HEK293T (cell line): Measurements from ENCODE around the gene ACAA1.

ENCODE experiments used
- CTCF ChIA-PET: fragments of 350-600 bp; formaldehyde crosslinking; extraction: SDS; loops from one replicate; lab custom pipeline; 2021; ENCODE audit warnings: antibody characterized with exemption, inconsistent platforms; lab: Yijun Ruan, JAX
- POLR2A ChIA-PET: fragments of 350-600 bp; formaldehyde crosslinking; extraction: SDS; loops from one replicate; lab custom pipeline; 2020; ENCODE audit warnings: antibody characterized with exemption, inconsistent platforms; lab: Yijun Ruan, JAX
- DNase-seq: peaks from one replicate; pipeline ENCODE4 v3.0.0; 2012; ENCODE audit warnings: mixed read lengths; ENCODE audit errors: extremely low spot score
- ARNT ChIP-seq: fragments of 450-650 bp; IDR thresholded peaks from 2 replicates; pipeline ENCODE4 v1.6.1; 2017; ENCODE audit warnings: mild to moderate bottlenecking
- BHLHE40 ChIP-seq: fragments of 450-650 bp; IDR thresholded peaks from 2 replicates; pipeline ENCODE4 v1.6.1; 2016; ENCODE audit warnings: mild to moderate bottlenecking, moderate library complexity, borderline replicate concordance
- CTBP1 ChIP-seq: fragments of 450-650 bp; IDR thresholded peaks from 2 replicates; pipeline ENCODE4 v1.6.1; 2016; ENCODE audit warnings: borderline replicate concordance
- ELF4 ChIP-seq: fragments of 450-650 bp; IDR thresholded peaks from 2 replicates; pipeline ENCODE4 v1.6.1; 2017; ENCODE audit warnings: antibody characterized with exemption
- FOXA1 ChIP-seq: fragments of 450-650 bp; IDR thresholded peaks from 2 replicates; pipeline ENCODE4 v1.6.1; 2016; ENCODE audit warnings: mild to moderate bottlenecking
- FOXK2 ChIP-seq: fragments of 450-650 bp; IDR thresholded peaks from 2 replicates; pipeline ENCODE4 v1.6.1; 2016; ENCODE audit warnings: mild to moderate bottlenecking
- FOXM1 ChIP-seq: fragments of 450-650 bp; IDR thresholded peaks from 2 replicates; pipeline ENCODE4 v1.6.1; 2017; ENCODE audit warnings: mild to moderate bottlenecking, borderline replicate concordance
- HDGF ChIP-seq: fragments of 450-650 bp; IDR thresholded peaks from 2 replicates; pipeline ENCODE4 v1.6.1; 2017; ENCODE audit warnings: antibody characterized with exemption, borderline replicate concordance
- L3MBTL2 ChIP-seq: fragments of 450-650 bp; conservative IDR thresholded peaks from 2 replicates; pipeline ENCODE4 v1.6.1; 2016; ENCODE audit warnings: mild to moderate bottlenecking
- LEF1 ChIP-seq: fragments of 450-650 bp; IDR thresholded peaks from 2 replicates; pipeline ENCODE4 v1.6.1; 2017; ENCODE audit warnings: mild to moderate bottlenecking, borderline replicate concordance
- NFRKB ChIP-seq: fragments of 450-650 bp; IDR thresholded peaks from 2 replicates; pipeline ENCODE4 v1.6.1; 2016; ENCODE audit warnings: mild to moderate bottlenecking, moderate library complexity
- PKNOX1 ChIP-seq: fragments of 450-650 bp; IDR thresholded peaks from 2 replicates; pipeline ENCODE4 v1.6.1; 2016
- SP1 ChIP-seq: fragments of 450-650 bp; IDR thresholded peaks from 2 replicates; pipeline ENCODE4 v1.6.1; 2017
- SUZ12 ChIP-seq: fragments of 450-650 bp; IDR thresholded peaks from 2 replicates; pipeline ENCODE4 v1.6.1; 2016; ENCODE audit warnings: mild to moderate bottlenecking
- TARDBP ChIP-seq: fragments of 450-650 bp; IDR thresholded peaks from 2 replicates; pipeline ENCODE4 v1.6.1; 2016
- ZNF384 ChIP-seq: fragments of 450-650 bp; IDR thresholded peaks from 2 replicates; pipeline ENCODE4 v1.6.1; 2016

The ACAA1 gene

GRCh38 chr3:38133209-38133556 is 3.7 kb downstream of the ACAA1 start:
- ChIA-PET CTCF (interaction anchor here (0.6 to 0.9 kb wide), 2 partner anchors 225 to 363 kb away, joined by 3 read pairs; no protein-coding TSS in a partner anchor), POLR2A (interaction anchor here (1.2 to 1.7 kb wide), 3 partner anchors 12 to 213 kb away, joined by 3 to 4 read pairs (median 3); partner anchors contain the start of gene XYLB)
- TF ChIP-seq CTBP1 (no peak), FOXA1 (no peak), TARDBP (no peak), FOXK2 (no peak), ELF4 (no peak)
- no peak for DNase-seq

DNA sequence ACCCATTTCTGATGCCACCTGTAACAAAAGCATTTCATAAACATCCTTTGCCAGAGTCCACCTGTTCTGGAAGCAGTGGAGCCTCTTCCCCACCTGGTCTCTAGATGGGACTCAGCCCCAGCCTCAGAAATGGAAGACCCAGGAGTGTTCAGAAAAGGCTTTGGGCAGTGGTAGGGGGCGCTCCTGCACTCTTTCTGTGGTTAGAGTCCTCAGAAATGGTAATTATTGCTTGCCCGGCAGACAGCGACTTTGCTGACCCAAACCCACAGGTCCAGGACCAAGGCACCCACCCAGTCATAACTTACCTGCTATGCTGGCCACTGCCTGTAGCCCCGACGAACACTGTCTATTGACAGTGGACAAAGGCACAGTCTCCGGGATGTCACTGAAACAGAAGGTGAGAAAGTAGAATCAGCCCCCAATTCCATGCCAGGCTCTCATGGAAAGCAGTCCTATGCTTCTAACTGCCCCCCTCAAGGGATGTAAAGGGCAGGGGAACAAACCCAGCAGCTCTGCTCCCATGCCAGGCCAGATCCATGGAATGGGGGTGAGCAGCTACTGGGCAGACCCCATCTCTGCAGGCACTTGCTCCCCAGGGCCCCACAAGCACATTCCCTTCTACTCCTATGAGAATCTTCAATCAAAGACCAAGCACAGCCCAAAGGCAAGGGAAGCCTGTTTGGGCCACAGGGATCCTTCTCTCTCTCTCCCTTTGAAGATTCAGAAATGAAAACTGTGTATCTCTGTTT is 5.1 kb downstream of the ACAA1 start:
- no peak for TF ChIP-seq FOXK2
- TF ChIP-seq HDGF = no peak
- no peak for TF ChIP-seq FOXA1
- no peak for TF ChIP-seq SUZ12
- no peak for TF ChIP-seq PKNOX1
- no peak for TF ChIP-seq LEF1
- TF ChIP-seq NFRKB = no peak
- TF ChIP-seq FOXM1 = no peak
- TF ChIP-seq ARNT = no peak
- TF ChIP-seq TARDBP = no peak
- no peak for TF ChIP-seq BHLHE40
- TF ChIP-seq SP1 = no peak
- no peak for TF ChIP-seq ELF4
- no peak for TF ChIP-seq L3MBTL2
- TF ChIP-seq ZNF384 = no peak
- no peak for TF ChIP-seq CTBP1
- ChIA-PET POLR2A (no interaction called here), CTCF (interaction anchor here (0.9 to 1.0 kb wide), 2 partner anchors 24 to 151 kb away, joined by 3 read pairs; partner anchors contain the start of gene SLC22A14)

DNA sequence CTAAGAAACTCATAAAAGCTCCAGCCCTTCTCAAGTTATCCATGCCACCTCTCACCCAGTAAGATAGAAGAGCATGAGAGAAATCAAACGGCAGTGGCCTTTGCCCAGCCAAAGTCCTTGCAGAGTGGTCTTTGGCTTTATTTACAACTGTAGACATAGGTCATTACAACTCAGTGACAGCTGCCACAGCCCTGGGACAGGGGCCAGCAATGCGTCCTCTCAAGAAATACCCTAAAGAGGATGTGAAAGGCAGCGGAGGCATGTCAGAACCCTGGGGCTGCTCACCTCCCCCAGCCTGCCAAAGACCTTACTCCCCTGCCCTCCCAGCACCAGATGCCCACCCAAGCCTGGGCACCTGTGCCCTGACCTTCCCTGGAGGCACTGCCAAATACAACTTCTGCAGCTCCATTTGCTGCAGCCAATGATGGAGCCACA is 6.3 kb downstream of the ACAA1 start:
- POLR2A ChIA-PET = no interaction called here
- DNase-seq = no peak
- CTCF ChIA-PET = interaction anchor here (0.9 kb wide), 1 partner anchor 152 kb away, joined by 3 read pairs; the partner anchor contains the start of gene SLC22A14
- no peak for TF ChIP-seq SUZ12
- TF ChIP-seq FOXK2 = no peak
- no peak for TF ChIP-seq BHLHE40
- no peak for TF ChIP-seq NFRKB
- TF ChIP-seq FOXA1 = no peak
- TF ChIP-seq LEF1 = no peak
- no peak for TF ChIP-seq FOXM1
- no peak for TF ChIP-seq TARDBP
- no peak for TF ChIP-seq ARNT
- TF ChIP-seq L3MBTL2 = no peak
- TF ChIP-seq ELF4 = no peak

More for the DNA sequence above, 5.1 kb downstream of the ACAA1 start:
- peak; percentile 56 for DNase-seq

GRCh38 chr3:38129058-38129457 is 7.9 kb downstream of the ACAA1 start:
- ChIA-PET CTCF (no interaction called here), POLR2A (interaction anchor here (1.3 kb wide), 1 partner anchor 8 kb away, joined by 5 read pairs; the partner anchor contains the start of gene ACAA1)
- TF ChIP-seq NFRKB (no peak), HDGF (no peak), ZNF384 (no peak), ELF4 (no peak), TARDBP (no peak), SUZ12 (no peak), ARNT (no peak), PKNOX1 (no peak)
- DNase-seq = no peak

DNA sequence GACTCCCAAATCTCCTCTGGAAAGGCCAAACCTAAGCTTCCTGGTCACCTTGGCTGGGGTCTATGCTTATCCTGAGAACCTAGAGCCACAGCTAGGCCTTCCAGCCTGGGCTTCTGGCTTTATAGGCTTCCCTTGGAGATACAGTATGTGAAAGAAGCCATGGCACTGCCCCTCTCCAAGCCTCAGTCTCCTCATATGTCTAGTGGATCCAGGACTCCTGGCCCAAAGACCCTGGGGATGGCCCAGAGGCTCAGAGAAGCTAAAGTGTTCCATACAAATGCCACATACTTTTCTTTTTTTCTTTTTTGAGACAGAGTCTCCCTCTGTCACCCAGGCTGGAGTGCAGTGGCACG is 8.6 kb downstream of the ACAA1 start:
- ChIA-PET POLR2A (interaction anchor here (1.3 kb wide), 1 partner anchor 8 kb away, joined by 5 read pairs; the partner anchor contains the start of gene ACAA1), CTCF (no interaction called here)
- no peak for DNase-seq
- TF ChIP-seq L3MBTL2 (no peak), SUZ12 (no peak), BHLHE40 (no peak)

DNA sequence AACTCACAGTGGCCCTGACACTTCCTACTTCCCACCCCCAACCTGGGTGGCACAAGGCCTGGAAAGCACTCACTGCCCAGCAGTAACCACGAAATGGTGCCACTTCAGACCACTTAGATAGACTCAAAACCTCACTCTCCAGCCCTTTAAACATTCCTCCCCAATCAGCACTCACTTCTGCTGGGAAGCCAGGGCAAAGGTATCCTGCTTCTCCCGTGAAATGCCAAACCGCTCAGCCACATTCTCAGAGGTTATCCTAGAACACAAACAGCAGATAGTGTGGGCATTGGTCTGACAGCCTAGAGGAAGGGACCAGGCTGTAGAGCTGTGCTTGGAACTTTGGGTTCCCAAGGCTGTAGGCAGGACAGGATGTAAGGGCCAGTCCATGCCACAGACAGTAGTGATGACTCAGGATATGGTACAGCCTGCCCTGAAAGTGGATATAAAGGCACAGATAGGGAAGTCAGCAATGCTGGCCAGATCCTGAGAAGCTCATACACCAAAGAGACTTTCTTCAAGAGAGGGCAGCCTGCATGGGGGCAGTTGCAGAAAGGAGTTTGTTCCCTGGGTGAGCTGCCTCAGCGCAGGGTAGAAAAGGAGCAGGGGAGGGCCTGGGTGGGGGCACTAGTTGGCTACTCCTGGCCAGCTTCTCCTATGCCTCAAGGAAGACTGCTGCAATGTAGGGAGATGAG is 9.2 kb downstream of the ACAA1 start:
- TF ChIP-seq TARDBP = no peak
- TF ChIP-seq CTBP1 = no peak
- TF ChIP-seq ELF4 = no peak
- TF ChIP-seq SP1 = no peak
- no peak for DNase-seq
- ChIA-PET POLR2A (interaction anchor here (1.3 kb wide), 1 partner anchor 9 kb away, joined by 5 read pairs; the partner anchor contains the start of gene ACAA1), CTCF (no interaction called here)
